ENCODE measurements around the gene TGFBR3.

- TF ChIP-seq CTCF (conservative IDR thresholded peaks at IDR 0.05; ENCODE audit: low read depth, low read length) (no peak), RFX5 (IDR thresholded peaks at IDR 0.05; ENCODE audit: low read depth, low read length) (no peak), MAZ (IDR thresholded peaks at IDR 0.05; ENCODE audit: borderline replicate concordance, low read depth, low read length) (no peak), POLR2A (IDR thresholded peaks at IDR 0.05; ENCODE audit: low read depth, low read length) (no peak)
These were observed 126.9 kb downstream of the TGFBR3 start for GRCh38 chr1:91759076-91759475.
